Smooth muscle cell (in vitro differentiated cells): ENCODE results near the gene ZNF786. TPM values are rescaled to one million over a fixed set of nuclear protein-coding genes. Genes with fewer than 3 reads are reported as not detected.
"Not testable (repeated sequence)": the region's sequence is repeated elsewhere in the genome, so short reads cannot be mapped to it uniquely, and the experiment has no call there.

Source experiments
- DNase-seq: peaks from one replicate; lab custom pipeline; 2025; ENCODE audit not compliant: unreplicated experiment; lab: John Stamatoyannopoulos, UW
- H2AFZ ChIP-seq: fragments of 200-600 bp; sonication (generic); 2 replicates; pipeline ENCODE4 v1.6.0; 2016; ENCODE audit warnings: antibody characterized with exemption, low read depth, mild to moderate bottlenecking
- H3F3A ChIP-seq: fragments of 200-600 bp; sonication (generic); 2 replicates; pipeline ENCODE4 v1.6.0; 2017; ENCODE audit warnings: antibody characterized with exemption, low read depth
- H3K27ac ChIP-seq: fragments of 200-600 bp; sonication (generic); 2 replicates; pipeline ENCODE4 v1.5.1; 2016; ENCODE audit warnings: low read depth, mild to moderate bottlenecking
- H3K27me3 ChIP-seq: fragments of 200-600 bp; sonication (generic); 2 replicates; pipeline ENCODE4 v1.6.1; 2016; ENCODE audit warnings: low read depth, mild to moderate bottlenecking
- H3K36me3 ChIP-seq: fragments of 200-600 bp; sonication (generic); 2 replicates; pipeline ENCODE4 v1.5.1; 2016; ENCODE audit warnings: low read depth
- H3K4me1 ChIP-seq: fragments of 200-600 bp; sonication (generic); 2 replicates; pipeline ENCODE4 v1.5.1; 2016; ENCODE audit warnings: low read depth
- H3K4me2 ChIP-seq: fragments of 200-600 bp; sonication (generic); 2 replicates; pipeline ENCODE4 v1.6.0; 2016; ENCODE audit warnings: mild to moderate bottlenecking
- H3K4me3 ChIP-seq: fragments of 200-600 bp; sonication (generic); 2 replicates; pipeline ENCODE4 v1.5.1; 2016; ENCODE audit warnings: mild to moderate bottlenecking
- H3K79me2 ChIP-seq: fragments of 200-600 bp; sonication (generic); 2 replicates; pipeline ENCODE4 v1.6.0; 2016; ENCODE audit warnings: low read depth, mild to moderate bottlenecking
- H3K9ac ChIP-seq: fragments of 200-600 bp; sonication (generic); 2 replicates; pipeline ENCODE4 v1.6.0; 2016; ENCODE audit warnings: low read depth
- H3K9me3 ChIP-seq: fragments of 200-600 bp; sonication (generic); replicated peaks from 2 replicates; pipeline ENCODE4 v1.5.1; 2016; ENCODE audit warnings: low read depth
- H4K20me1 ChIP-seq: fragments of 200-600 bp; sonication (generic); 2 replicates; pipeline ENCODE4 v1.6.0; 2016; ENCODE audit warnings: low read depth
- CTCF ChIP-seq: fragments of 200-600 bp; sonication (generic); IDR thresholded peaks from 2 replicates; pipeline ENCODE4 v1.5.1; 2017; ENCODE audit warnings: borderline replicate concordance, mild to moderate bottlenecking, antibody characterized with exemption; ENCODE audit not compliant: insufficient read depth, poor library complexity, severe bottlenecking
- WGBS: methylation state at CpG from one replicate; pipeline ENCODE4 v1.1.7; 2016; ENCODE audit warnings: low lambda C conversion rate; 5-methylcytosine and 5-hydroxymethylcytosine counted together
- polyA plus RNA-seq: library from polyadenylated mRNA; unstranded; fragments of >200 nt; fragmentation: Nextera tagmentation; extraction: Ambion mirVana; gene quantifications from 2 replicates; pipeline ENCODE4 v1.2.1, GENCODE V29; 2016
- total RNA-seq: library from RNA; depleted of rRNA; stranded (reverse); fragments of >200 nt; gene quantifications from 2 replicates; pipeline ENCODE4 v1.2.3, GENCODE V29; 2014

ZNF786 gene
- total and polyA plus RNA-seq, 2 experiments from 2014 or later, result 2.2 to 2.3 TPM

DNA sequence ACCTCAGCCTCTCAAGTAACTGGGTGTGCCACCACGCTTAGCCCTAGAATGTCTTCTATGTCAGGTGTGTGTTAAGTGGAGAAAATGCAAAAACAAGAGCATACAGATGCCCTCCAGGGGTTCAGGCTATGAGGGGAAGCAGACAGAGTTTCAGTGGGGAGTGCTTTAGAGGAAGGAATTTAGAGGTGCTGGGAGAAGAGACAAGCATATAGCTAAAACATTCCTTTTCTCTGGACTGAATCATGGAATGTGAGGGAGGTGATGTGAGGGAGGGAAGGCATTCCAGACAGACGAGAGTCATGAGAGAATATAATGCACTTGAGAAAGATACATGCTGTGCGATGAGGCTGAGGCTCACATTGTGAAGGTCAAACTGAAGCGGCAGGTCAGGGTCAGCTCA lies 6.6 kb upstream of the ZNF786 start:
- Histone ChIP-seq H3K4me1 (no peaks in the 10 kb centered on the region), H3K9me3 (no peaks in the 10 kb centered on the region), H2AFZ (no peak overlapping the region), H3K4me3 (no peak overlapping the region), H3K36me3 (no peaks in the 10 kb centered on the region), H3K27ac (no peak overlapping the region), H3K9ac (no peak overlapping the region), H4K20me1 (no peaks in the 10 kb centered on the region), H3K27me3 (no peaks in the 10 kb centered on the region), H3K4me2 (no peak overlapping the region), H3K79me2 (no peaks in the 10 kb centered on the region), H3F3A (no peaks in the 10 kb centered on the region)
- DNase-seq, result no peak
- 63% methylated on average over 4 of the region's 4 CpGs for WGBS
- no peak for TF ChIP-seq CTCF

DNA sequence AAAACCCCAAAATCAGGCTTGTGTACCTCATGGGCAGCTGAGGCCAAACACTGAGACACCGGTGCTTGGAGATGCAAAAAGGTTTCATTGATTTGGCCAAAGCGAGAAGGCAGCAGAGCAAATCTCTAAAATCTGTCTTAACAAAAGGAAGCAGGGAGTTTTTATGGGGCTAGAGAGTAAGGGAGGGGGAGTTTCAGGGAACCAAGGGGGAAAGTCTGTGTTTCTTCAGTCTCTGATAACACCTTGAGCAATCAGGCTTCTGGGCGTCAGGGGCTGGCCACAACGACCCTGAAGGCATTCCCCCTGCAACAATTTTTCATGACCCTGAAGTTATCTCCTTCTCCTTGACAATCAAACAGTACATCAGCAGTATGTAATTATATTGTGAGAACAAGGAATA lies 2.7 kb upstream of the ZNF786 start:
- no peak overlapping the region for H2AFZ ChIP-seq
- H3K79me2 ChIP-seq, result peaks cover 18% of the 10 kb centered on the region
- H3K9me3 ChIP-seq, result no peaks in the 10 kb centered on the region
- no peaks in the 10 kb centered on the region for H4K20me1 ChIP-seq
- no peaks in the 10 kb centered on the region for H3K27me3 ChIP-seq
- peaks cover 8% of the 10 kb centered on the region for H3F3A ChIP-seq
- no peak overlapping the region for H3K9ac ChIP-seq
- 35% methylated on average over 4 of the region's 4 CpGs for WGBS
- no peak overlapping the region for H3K4me2 ChIP-seq
- DNase-seq, result no peak
- no peaks in the 10 kb centered on the region for H3K36me3 ChIP-seq
- H3K27ac ChIP-seq, result no peak overlapping the region
- H3K4me1 ChIP-seq, result peaks cover 5% of the 10 kb centered on the region
- TF ChIP-seq CTCF, result no peak
- no peak overlapping the region for H3K4me3 ChIP-seq

DNA sequence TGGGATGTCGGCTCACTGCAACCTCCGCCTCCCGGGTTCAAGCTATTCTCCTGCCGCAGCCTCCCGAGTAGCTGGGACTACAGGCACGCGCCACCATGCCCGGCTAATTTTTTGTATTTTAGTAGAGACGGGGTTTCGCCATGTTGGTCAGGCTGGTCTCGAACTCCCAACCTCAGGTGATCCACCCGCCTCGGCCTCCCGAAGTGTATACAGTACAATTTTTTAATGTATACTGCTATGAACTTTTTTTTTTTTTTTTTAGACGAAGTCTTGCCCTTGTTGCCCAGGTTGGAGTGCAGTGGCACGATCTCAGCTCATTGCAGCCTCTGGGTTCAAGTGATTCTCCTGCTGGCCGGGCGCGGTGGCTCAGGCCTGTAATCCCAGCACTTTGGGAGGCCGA lies 1.7 kb upstream of the ZNF786 start:
- not testable (repeated sequence) for H2AFZ ChIP-seq, H3F3A ChIP-seq, H3K27me3 ChIP-seq, H4K20me1 ChIP-seq, H3K27ac ChIP-seq, DNase-seq, H3K36me3 ChIP-seq, H3K4me2 ChIP-seq, H3K9ac ChIP-seq, H3K9me3 ChIP-seq, H3K4me3 ChIP-seq, H3K4me1 ChIP-seq
- 97% methylated on average over 20 of the region's 20 CpGs for WGBS
- peaks cover 25% of the 10 kb centered on the region for H3K79me2 ChIP-seq

DNA sequence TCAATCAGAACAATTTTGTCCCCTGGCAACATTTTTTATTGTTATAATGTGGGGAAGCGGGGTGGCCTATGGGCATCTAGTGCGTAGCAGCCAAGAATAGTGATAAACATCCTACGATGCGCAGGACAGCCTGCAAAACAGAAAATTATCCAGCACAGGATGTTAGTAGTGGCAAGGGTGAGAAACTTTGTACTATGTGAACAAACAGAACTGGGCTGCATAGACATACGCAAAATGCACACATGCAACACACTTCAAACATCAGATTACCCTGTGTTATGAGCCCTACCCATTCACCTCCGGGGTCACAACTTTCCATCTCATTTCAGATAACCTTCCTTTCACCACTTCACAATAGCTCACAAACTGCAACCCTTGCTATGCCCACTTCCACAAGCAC lies 3.1 kb downstream of the ZNF786 start:
- TF ChIP-seq CTCF, result no peak
- no peak overlapping the region for H3K4me2 ChIP-seq
- peaks cover 5% of the 10 kb centered on the region for H3K4me1 ChIP-seq
- H3K36me3 ChIP-seq, result no peaks in the 10 kb centered on the region
- no peak overlapping the region for H2AFZ ChIP-seq
- peaks cover 8% of the 10 kb centered on the region for H3F3A ChIP-seq
- no peaks in the 10 kb centered on the region for H3K9me3 ChIP-seq
- H3K79me2 ChIP-seq, result peaks cover 52% of the 10 kb centered on the region
- no peaks in the 10 kb centered on the region for H4K20me1 ChIP-seq
- no peaks in the 10 kb centered on the region for H3K27me3 ChIP-seq
- H3K9ac ChIP-seq, result no peak overlapping the region
- WGBS, result 98% methylated on average over 6 of the region's 6 CpGs
- no peak overlapping the region for H3K4me3 ChIP-seq
- no peak overlapping the region for H3K27ac ChIP-seq
- no peak for DNase-seq
